Measurements from ENCODE around the gene TSPAN16. TPM values are rescaled to one million over a fixed set of nuclear protein-coding genes. Genes with fewer than 3 reads are reported as not detected.
A peak's percentile ranks its signal among the peaks of the same experiment; 100 is the strongest.

The TSPAN16 gene
- total RNA-seq, 1 experiment from 2014 or later, result not detected

- no peak for ATAC-seq
- H3K27me3 Mint-ChIP-seq (ENCODE audit: low read depth), result no peaks in the 10 kb centered on the region; the same call in 1 of the 2 replicates
- ChIA-PET CTCF (interaction anchor here (0.7 to 1.9 kb wide), 11 partner anchors 11 to 299 kb away, joined by 3 to 10 read pairs (median 3); partner anchors contain the start of genes KANK2 and SWSAP1), POLR2A (interaction anchor here (1.0 kb wide), 1 partner anchor 21 kb away, joined by 3 read pairs; no protein-coding TSS in a partner anchor)
- no peaks in the 10 kb centered on the region for H3K36me3 Mint-ChIP-seq
- H3K27ac Mint-ChIP-seq, result no peak overlapping the region
- H3K9me3 Mint-ChIP-seq, result no peaks in the 10 kb centered on the region
- H3K4me1 Mint-ChIP-seq, result peaks cover 18% of the 10 kb centered on the region
- H3K4me3 Mint-ChIP-seq, result peak overlapping the region; percentile 78; the same call in 1 of the 2 replicates
- TF ChIP-seq MYBL2 (CRISPR knock-in tag; IDR thresholded peaks at IDR 0.05), result no peak
- no peak for TF ChIP-seq CDX4 (CRISPR knock-in tag; IDR thresholded peaks at IDR 0.05; ENCODE audit: borderline replicate concordance)
- TF ChIP-seq NR3C1 (CRISPR knock-in tag; conservative IDR thresholded peaks at IDR 0.05; ENCODE audit: low read depth), result no peak
- TF ChIP-seq, protein P1, sequence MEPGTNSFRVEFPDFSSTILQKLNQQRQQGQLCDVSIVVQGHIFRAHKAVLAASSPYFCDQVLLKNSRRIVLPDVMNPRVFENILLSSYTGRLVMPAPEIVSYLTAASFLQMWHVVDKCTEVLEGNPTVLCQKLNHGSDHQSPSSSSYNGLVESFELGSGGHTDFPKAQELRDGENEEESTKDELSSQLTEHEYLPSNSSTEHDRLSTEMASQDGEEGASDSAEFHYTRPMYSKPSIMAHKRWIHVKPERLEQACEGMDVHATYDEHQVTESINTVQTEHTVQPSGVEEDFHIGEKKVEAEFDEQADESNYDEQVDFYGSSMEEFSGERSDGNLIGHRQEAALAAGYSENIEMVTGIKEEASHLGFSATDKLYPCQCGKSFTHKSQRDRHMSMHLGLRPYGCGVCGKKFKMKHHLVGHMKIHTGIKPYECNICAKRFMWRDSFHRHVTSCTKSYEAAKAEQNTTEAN (CRISPR knock-in tag; IDR thresholded peaks at IDR 0.05), result no peak
- no peak for TF ChIP-seq MXD4 (CRISPR knock-in tag; IDR thresholded peaks at IDR 0.05; ENCODE audit: borderline replicate concordance)
- no peak for TF ChIP-seq ZNF121 (CRISPR knock-in tag; IDR thresholded peaks at IDR 0.05)
- TF ChIP-seq TCF7 (CRISPR knock-in tag; IDR thresholded peaks at IDR 0.05; ENCODE audit: low read depth), result no peak
- no peak for TF ChIP-seq E2F5 (CRISPR knock-in tag; IDR thresholded peaks at IDR 0.05)
- TF ChIP-seq ZNF219 (CRISPR knock-in tag; IDR thresholded peaks at IDR 0.05; ENCODE audit: borderline replicate concordance), result no peak
- no peak for TF ChIP-seq RELA (CRISPR knock-in tag; IDR thresholded peaks at IDR 0.05; ENCODE audit: borderline replicate concordance)
- no peak for TF ChIP-seq HMGA2 (CRISPR knock-in tag; IDR thresholded peaks at IDR 0.05)
- no peak for DNase-seq (ENCODE audit: low spot score)
Observed at GRCh38 chr19:11263726-11264125, 32.2 kb upstream of the TSPAN16 start.

DNA sequence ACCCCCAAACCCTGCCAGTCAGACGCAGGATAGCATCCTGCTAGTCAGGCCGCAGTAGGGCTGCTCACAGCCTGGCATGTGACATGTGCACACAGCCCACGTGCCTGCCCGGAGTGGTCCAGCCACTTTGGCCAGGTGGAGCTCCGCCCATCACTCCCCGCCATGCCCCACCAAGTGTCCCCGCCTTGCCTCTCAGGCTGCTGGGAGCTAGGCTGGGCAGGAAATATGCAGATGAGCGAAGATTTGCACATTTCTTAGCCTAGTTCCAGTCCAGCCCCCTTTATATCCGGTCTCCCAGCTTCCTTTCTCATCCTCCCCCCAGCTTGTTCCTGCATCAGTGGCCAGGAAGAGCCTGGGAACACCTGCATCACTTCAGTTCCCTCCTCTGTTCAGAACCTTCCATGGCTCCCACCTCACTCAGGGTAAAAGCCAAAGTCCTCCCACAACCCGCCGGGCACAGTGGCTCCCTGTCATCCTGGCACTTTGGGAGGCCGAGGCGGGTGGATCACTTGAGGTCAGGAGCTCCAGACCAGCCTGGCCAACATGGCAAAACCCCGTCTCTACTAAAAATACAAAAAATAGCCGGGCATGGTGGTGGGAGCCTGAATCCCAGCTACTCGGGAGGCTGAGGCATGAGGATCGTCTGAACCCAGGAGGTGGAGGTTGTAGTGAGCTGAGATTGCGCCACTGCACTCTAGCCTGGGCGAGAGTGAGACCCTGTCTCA, 31.3 kb upstream of the TSPAN16 start:
- Mint-ChIP-seq H3K27me3 (ENCODE audit: low read depth) (no peaks in the 10 kb centered on the region; the same call in 1 of the 2 replicates), H3K36me3 (no peaks in the 10 kb centered on the region), H3K27ac (peak overlapping the region; percentile 77), H3K4me3 (no peak overlapping the region), H3K4me1 (peaks cover 18% of the 10 kb centered on the region), H3K9me3 (no peaks in the 10 kb centered on the region)
- ATAC-seq (peak; percentile 73), DNase-seq (ENCODE audit: low spot score) (peak; percentile 70)
- POLR2A ChIA-PET, result interaction anchor here (0.6 to 1.0 kb wide), 2 partner anchors 22 to 985 kb away, joined by 3 to 5 read pairs; no protein-coding TSS in a partner anchor
- CTCF ChIA-PET, result interaction anchor here (0.6 to 1.9 kb wide), 14 partner anchors 10 to 181 kb away, joined by 3 to 10 read pairs (median 4); partner anchors contain the start of genes KANK2, ODAD3 and SWSAP1
- TF ChIP-seq, protein P2, sequence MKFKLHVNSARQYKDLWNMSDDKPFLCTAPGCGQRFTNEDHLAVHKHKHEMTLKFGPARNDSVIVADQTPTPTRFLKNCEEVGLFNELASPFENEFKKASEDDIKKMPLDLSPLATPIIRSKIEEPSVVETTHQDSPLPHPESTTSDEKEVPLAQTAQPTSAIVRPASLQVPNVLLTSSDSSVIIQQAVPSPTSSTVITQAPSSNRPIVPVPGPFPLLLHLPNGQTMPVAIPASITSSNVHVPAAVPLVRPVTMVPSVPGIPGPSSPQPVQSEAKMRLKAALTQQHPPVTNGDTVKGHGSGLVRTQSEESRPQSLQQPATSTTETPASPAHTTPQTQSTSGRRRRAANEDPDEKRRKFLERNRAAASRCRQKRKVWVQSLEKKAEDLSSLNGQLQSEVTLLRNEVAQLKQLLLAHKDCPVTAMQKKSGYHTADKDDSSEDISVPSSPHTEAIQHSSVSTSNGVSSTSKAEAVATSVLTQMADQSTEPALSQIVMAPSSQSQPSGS (CRISPR knock-in tag; IDR thresholded peaks at IDR 0.05; ENCODE audit: borderline replicate concordance, low read depth), result no peak
- TF ChIP-seq, protein P3, sequence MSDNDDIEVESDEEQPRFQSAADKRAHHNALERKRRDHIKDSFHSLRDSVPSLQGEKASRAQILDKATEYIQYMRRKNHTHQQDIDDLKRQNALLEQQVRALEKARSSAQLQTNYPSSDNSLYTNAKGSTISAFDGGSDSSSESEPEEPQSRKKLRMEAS (CRISPR knock-in tag; IDR thresholded peaks at IDR 0.05), result peak; percentile 71; the same call in 1 of the 2 replicates
- peak; percentile 86 for TF ChIP-seq FOXP4 (CRISPR knock-in tag; IDR thresholded peaks at IDR 0.05)
- no peak for TF ChIP-seq JAZF1 (CRISPR knock-in tag; IDR thresholded peaks at IDR 0.05)
- TF ChIP-seq FOXK1 (CRISPR knock-in tag; IDR thresholded peaks at IDR 0.05), result peak; percentile 57
- TF ChIP-seq SP1 (CRISPR knock-in tag; conservative IDR thresholded peaks at IDR 0.05), result 0 out of 2 replicates have a peak, but pooled peaks have one; percentile 33
- no peak for TF ChIP-seq OVOL2 (CRISPR knock-in tag; IDR thresholded peaks at IDR 0.05; ENCODE audit: borderline replicate concordance)
- TF ChIP-seq, protein P4, sequence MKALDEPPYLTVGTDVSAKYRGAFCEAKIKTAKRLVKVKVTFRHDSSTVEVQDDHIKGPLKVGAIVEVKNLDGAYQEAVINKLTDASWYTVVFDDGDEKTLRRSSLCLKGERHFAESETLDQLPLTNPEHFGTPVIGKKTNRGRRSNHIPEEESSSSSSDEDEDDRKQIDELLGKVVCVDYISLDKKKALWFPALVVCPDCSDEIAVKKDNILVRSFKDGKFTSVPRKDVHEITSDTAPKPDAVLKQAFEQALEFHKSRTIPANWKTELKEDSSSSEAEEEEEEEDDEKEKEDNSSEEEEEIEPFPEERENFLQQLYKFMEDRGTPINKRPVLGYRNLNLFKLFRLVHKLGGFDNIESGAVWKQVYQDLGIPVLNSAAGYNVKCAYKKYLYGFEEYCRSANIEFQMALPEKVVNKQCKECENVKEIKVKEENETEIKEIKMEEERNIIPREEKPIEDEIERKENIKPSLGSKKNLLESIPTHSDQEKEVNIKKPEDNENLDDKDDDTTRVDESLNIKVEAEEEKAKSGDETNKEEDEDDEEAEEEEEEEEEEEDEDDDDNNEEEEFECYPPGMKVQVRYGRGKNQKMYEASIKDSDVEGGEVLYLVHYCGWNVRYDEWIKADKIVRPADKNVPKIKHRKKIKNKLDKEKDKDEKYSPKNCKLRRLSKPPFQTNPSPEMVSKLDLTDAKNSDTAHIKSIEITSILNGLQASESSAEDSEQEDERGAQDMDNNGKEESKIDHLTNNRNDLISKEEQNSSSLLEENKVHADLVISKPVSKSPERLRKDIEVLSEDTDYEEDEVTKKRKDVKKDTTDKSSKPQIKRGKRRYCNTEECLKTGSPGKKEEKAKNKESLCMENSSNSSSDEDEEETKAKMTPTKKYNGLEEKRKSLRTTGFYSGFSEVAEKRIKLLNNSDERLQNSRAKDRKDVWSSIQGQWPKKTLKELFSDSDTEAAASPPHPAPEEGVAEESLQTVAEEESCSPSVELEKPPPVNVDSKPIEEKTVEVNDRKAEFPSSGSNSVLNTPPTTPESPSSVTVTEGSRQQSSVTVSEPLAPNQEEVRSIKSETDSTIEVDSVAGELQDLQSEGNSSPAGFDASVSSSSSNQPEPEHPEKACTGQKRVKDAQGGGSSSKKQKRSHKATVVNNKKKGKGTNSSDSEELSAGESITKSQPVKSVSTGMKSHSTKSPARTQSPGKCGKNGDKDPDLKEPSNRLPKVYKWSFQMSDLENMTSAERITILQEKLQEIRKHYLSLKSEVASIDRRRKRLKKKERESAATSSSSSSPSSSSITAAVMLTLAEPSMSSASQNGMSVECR (CRISPR knock-in tag; IDR thresholded peaks at IDR 0.05; ENCODE audit: borderline replicate concordance), result no peak
- peak; percentile 20; the same call in 1 of the 2 replicates for TF ChIP-seq NFE2L1 (CRISPR knock-in tag; IDR thresholded peaks at IDR 0.05)
- TF ChIP-seq, protein P5, sequence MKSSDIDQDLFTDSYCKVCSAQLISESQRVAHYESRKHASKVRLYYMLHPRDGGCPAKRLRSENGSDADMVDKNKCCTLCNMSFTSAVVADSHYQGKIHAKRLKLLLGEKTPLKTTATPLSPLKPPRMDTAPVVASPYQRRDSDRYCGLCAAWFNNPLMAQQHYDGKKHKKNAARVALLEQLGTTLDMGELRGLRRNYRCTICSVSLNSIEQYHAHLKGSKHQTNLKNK (CRISPR knock-in tag; IDR thresholded peaks at IDR 0.05), result no peak
- TF ChIP-seq JUN (CRISPR knock-in tag; IDR thresholded peaks at IDR 0.05), result no peak

All from WTC11 (cell line).